Lower lobe of right lung (tissue), 2 donors: Measurements from ENCODE around the gene LMNTD1. TPM values are rescaled to one million over a fixed set of nuclear protein-coding genes. Genes with fewer than 3 reads are reported as not detected.

ENCODE experiments used
- ATAC-seq, 2 donors: fragments of 200-7000 bp; cut with Tn5 transposase; one replicate each; pipeline ENCODE4 v1.9.1; 2020 to 2022; ENCODE audit warnings: mild to moderate bottlenecking in 2 of 2, moderate library complexity in 2 of 2
- DNase-seq: peaks from one replicate; pipeline ENCODE4 v3.0.0-alpha.2; 2020
- H3K27ac ChIP-seq: fragments of 200-600 bp; one replicate; pipeline ENCODE4 v1.8.0; 2022
- H3K27me3 ChIP-seq: fragments of 200-600 bp; one replicate; pipeline ENCODE4 v1.8.0; 2022; ENCODE audit warnings: low read depth
- H3K36me3 ChIP-seq: fragments of 200-600 bp; one replicate; pipeline ENCODE4 v1.8.0; 2022; ENCODE audit warnings: mild to moderate bottlenecking
- H3K4me1 ChIP-seq: fragments of 200-600 bp; one replicate; pipeline ENCODE4 v1.8.0; 2022
- H3K4me3 ChIP-seq: fragments of 200-600 bp; one replicate; pipeline ENCODE4 v1.8.0; 2022; ENCODE audit warnings: mild to moderate bottlenecking
- H3K9me3 ChIP-seq: fragments of 200-600 bp; one replicate; pipeline ENCODE4 v1.8.0; 2022
- intact Hi-C: fragments of 100-400 bp; cut with DNase I; formaldehyde crosslinking; loops from one replicate; pipeline ENCODE4 v1.11.0; 2022
- total RNA-seq: library from RNA; stranded (reverse); fragmentation: NEBNext Ultra II Directional; extraction: Animal tissue kit (Norgen Biotek cat#: 25700); gene quantifications from one replicate; pipeline ENCODE4 v1.2.1, GENCODE V29; 2021
- TF ChIP-seq, protein P1 (sequence below): fragments of 200-600 bp; IDR thresholded peaks from one replicate; pipeline ENCODE4 v1.8.0; 2022; ENCODE audit warnings: antibody characterized with exemption, mild to moderate bottlenecking
- donor health status: DM: no; HTN: yes; CAD: no; lungs with severe emphysema.

The LMNTD1 gene
- total RNA-seq, 1 donor from 2014 or later: 2.6 TPM

- Histone ChIP-seq H3K4me3 (no peak overlapping the region), H3K27ac (no peak overlapping the region), H3K4me1 (no peaks in the 10 kb centered on the region), H3K9me3 (no peaks in the 10 kb centered on the region), H3K36me3 (no peaks in the 10 kb centered on the region), H3K27me3 (no peaks in the 10 kb centered on the region)
- TF ChIP-seq, protein P1, sequence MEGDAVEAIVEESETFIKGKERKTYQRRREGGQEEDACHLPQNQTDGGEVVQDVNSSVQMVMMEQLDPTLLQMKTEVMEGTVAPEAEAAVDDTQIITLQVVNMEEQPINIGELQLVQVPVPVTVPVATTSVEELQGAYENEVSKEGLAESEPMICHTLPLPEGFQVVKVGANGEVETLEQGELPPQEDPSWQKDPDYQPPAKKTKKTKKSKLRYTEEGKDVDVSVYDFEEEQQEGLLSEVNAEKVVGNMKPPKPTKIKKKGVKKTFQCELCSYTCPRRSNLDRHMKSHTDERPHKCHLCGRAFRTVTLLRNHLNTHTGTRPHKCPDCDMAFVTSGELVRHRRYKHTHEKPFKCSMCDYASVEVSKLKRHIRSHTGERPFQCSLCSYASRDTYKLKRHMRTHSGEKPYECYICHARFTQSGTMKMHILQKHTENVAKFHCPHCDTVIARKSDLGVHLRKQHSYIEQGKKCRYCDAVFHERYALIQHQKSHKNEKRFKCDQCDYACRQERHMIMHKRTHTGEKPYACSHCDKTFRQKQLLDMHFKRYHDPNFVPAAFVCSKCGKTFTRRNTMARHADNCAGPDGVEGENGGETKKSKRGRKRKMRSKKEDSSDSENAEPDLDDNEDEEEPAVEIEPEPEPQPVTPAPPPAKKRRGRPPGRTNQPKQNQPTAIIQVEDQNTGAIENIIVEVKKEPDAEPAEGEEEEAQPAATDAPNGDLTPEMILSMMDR: no peak
- no peak for ATAC-seq
- DNase-seq: no peak
- intact Hi-C loops: no loop called here
Observed at GRCh38 chr12:25477217-25477616, 75.9 kb downstream of the LMNTD1 start.

DNA sequence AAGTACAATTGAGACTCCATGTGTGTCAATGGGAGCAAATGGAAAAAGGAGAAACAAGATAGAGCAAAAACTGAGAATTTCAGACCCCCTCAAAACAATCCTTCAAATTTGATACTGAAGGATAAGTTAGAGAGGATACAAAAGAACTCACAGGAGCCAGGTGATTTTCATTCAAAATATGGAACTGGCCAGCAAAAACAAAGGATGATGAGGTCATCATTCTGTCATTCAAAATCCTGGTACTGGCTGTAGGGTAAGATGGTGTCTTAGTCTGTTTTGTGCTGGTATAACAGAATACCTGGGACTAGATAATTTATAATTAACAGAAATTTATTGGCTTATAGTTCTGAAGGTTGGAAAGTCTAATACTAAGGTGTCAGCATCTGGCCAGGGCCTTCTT is 80.6 kb downstream of the LMNTD1 start:
- intact Hi-C loops: no loop called here
- TF ChIP-seq, protein P1: no peak
- Histone ChIP-seq H3K9me3 (no peaks in the 10 kb centered on the region), H3K4me3 (no peak overlapping the region), H3K4me1 (no peaks in the 10 kb centered on the region), H3K36me3 (no peaks in the 10 kb centered on the region), H3K27me3 (no peaks in the 10 kb centered on the region), H3K27ac (no peak overlapping the region)
- ATAC-seq (no peak), DNase-seq (no peak)

DNA sequence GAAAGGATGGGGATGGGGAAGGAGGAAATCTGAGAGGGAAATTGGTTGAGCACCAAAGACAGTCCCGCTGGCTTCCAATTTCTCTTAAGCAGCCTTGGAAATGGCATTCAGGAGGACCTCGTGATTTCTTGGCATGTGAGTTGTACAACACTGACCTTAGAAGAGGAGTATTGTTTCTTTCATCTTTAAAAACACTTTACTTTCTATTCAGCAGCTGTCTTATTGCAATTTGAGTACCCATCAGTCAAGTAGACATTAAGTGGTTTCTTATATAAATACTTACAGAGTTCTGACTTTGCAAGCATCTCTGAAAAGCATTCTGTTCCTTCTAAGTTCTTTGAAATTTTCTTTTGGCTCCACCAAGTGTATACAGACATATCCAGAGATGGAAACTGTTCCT is 83.2 kb downstream of the LMNTD1 start:
- Histone ChIP-seq H3K27me3 (no peaks in the 10 kb centered on the region), H3K4me3 (no peak overlapping the region), H3K4me1 (no peaks in the 10 kb centered on the region), H3K27ac (no peak overlapping the region), H3K36me3 (no peaks in the 10 kb centered on the region), H3K9me3 (no peaks in the 10 kb centered on the region)
- ATAC-seq (peak in 1 of 2 donors; percentile 48), DNase-seq (no peak)
- TF ChIP-seq, protein P1: no peak
- intact Hi-C loops: no loop called here

DNA sequence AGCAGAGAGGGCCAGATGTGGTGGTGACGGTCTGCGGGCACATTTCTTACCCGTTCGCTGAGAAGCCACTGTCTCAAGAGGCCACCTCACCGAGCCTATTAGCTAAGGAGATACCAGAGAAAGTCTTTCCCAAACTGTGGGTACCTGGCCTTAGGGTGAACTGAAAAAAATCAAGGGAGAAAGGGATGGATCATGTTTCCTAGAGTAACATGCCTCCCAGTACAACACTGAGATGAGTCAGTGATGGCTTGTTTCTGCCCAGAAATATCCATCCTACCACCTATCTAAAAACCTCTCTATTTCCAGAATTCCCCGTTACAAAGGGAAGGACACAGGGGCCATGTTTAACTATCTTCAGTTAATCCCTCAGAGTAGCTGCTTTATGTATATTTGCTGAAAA is 83.7 kb downstream of the LMNTD1 start:
- H3K4me3 ChIP-seq: no peak overlapping the region
- no peaks in the 10 kb centered on the region for H3K9me3 ChIP-seq
- ATAC-seq (no peak), DNase-seq (no peak)
- no peaks in the 10 kb centered on the region for H3K36me3 ChIP-seq
- no peak overlapping the region for H3K27ac ChIP-seq
- intact Hi-C loops: no loop called here
- no peaks in the 10 kb centered on the region for H3K27me3 ChIP-seq
- TF ChIP-seq, protein P1: no peak
- H3K4me1 ChIP-seq: no peaks in the 10 kb centered on the region

DNA sequence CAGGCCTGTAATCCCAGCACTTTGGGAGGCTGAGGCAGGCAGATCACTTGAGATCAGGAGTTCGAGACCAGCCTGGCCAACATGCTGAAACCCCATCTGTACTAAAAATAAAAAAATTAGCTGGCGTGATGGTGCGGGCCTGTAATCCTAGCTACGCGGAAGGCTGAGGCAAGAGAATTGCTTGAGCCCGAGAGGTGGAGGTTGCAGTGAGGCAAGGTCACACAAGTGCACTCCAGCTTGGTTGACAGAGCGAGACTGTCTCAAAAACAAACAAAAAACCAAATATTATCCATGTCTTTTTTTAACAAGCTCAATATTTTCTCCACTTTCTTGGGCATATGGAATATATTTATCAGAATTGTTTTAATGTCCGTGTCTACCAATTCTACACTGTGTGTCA is 89.6 kb downstream of the LMNTD1 start:
- Histone ChIP-seq H3K36me3 (no peaks in the 10 kb centered on the region), H3K4me3 (no peak overlapping the region), H3K27ac (no peak overlapping the region), H3K9me3 (no peaks in the 10 kb centered on the region), H3K4me1 (no peaks in the 10 kb centered on the region), H3K27me3 (no peaks in the 10 kb centered on the region)
- ATAC-seq (no peak), DNase-seq (no peak)
- TF ChIP-seq, protein P1: no peak
- intact Hi-C loops: no loop called here

DNA sequence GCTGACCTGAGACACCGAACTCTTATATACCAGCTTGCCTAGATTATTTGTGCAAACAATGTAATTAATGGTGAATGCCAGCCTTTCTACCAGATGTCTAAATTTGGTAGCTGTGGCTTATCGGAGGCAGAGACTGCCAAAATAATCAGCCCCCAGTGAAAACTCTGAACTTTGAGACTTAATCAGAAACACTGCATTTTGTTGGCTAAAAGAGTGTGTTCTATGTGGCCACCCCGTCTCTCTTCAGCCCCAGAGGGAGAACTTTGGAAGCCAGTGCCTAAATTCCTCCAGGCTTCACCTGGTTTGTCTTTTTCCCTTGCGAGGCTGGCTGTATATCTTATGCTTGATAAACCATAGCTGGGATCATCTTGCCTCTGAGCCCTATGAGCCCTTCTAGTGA is 90.1 kb downstream of the LMNTD1 start:
- TF ChIP-seq, protein P1: no peak
- intact Hi-C loops: no loop called here

More for the DNA sequence above, 90.1 kb downstream of the LMNTD1 start:
- ATAC-seq (no peak), DNase-seq (no peak)
- no peaks in the 10 kb centered on the region for H3K4me1 ChIP-seq
- no peaks in the 10 kb centered on the region for H3K36me3 ChIP-seq
- no peak overlapping the region for H3K27ac ChIP-seq
- H3K9me3 ChIP-seq: no peaks in the 10 kb centered on the region
- no peak overlapping the region for H3K4me3 ChIP-seq
- H3K27me3 ChIP-seq: no peaks in the 10 kb centered on the region
